OCI-LY7 (cell line): ENCODE results near the gene OR6Q1. TPM values are rescaled to one million over a fixed set of nuclear protein-coding genes. Genes with fewer than 3 reads are reported as not detected.
"Not testable (repeated sequence)": the region's sequence is repeated elsewhere in the genome, so short reads cannot be mapped to it uniquely, and the experiment has no call there.

Experiments
- BruUV-seq: library from RNA; stranded (reverse); fragments of 400-500 nt; replicated peaks from 2 replicates; lab custom pipeline; 2021; lab: Mats Ljungman, UMichigan
- CTCF ChIA-PET: fragments of 300-600 bp; sonication (Branson Sonifier 250); formaldehyde crosslinking; loops from one replicate; lab custom pipeline; 2022; ENCODE audit warnings: antibody characterized with exemption; ENCODE audit not compliant: unreplicated experiment; lab: Charles Lee
- POLR2A ChIA-PET: fragments of 300-600 bp; sonication (Branson Sonifier 250); formaldehyde crosslinking; loops from one replicate; lab custom pipeline; 2022; ENCODE audit warnings: antibody characterized with exemption; lab: Charles Lee
- DNase-seq: peaks from one replicate; pipeline ENCODE4 v3.0.0-alpha.2; 2015; ENCODE audit warnings: low spot score
- H2AFZ ChIP-seq: fragments of 200-600 bp; sonication (generic), shearing (Covaris generic); 2 replicates; pipeline ENCODE4 v1.6.1; 2014; ENCODE audit warnings: mild to moderate bottlenecking, antibody characterized with exemption, low read length, moderate library complexity
- H3K27ac ChIP-seq: fragments of 200-600 bp; sonication (generic); 2 replicates; pipeline ENCODE4 v1.5.1; 2014; ENCODE audit warnings: mixed run types, low read depth, mild to moderate bottlenecking, moderate library complexity, low read length, inconsistent platforms; ENCODE audit not compliant: poor library complexity, severe bottlenecking
- H3K36me3 ChIP-seq: fragments of 200-600 bp; sonication (generic); 2 replicates; pipeline ENCODE4 v1.6.1; 2014; ENCODE audit warnings: mild to moderate bottlenecking, antibody characterized with exemption, low read length, moderate library complexity, mixed read lengths; ENCODE audit not compliant: insufficient read depth
- H3K4me1 ChIP-seq: fragments of 200-600 bp; sonication (generic); 2 replicates; pipeline ENCODE4 v1.5.1; 2014; ENCODE audit warnings: mild to moderate bottlenecking, low read length; ENCODE audit not compliant: insufficient read depth, poor library complexity, severe bottlenecking
- H3K4me2 ChIP-seq: fragments of 200-600 bp; sonication (generic); 2 replicates; pipeline ENCODE4 v1.6.1; 2014; ENCODE audit warnings: mild to moderate bottlenecking, low read length
- H3K4me3 ChIP-seq: fragments of 200-600 bp; sonication (generic); 2 replicates; pipeline ENCODE4 v1.5.1; 2014; ENCODE audit warnings: mild to moderate bottlenecking, low read depth, low read length; ENCODE audit not compliant: poor library complexity, severe bottlenecking
- H3K79me2 ChIP-seq: fragments of 200-600 bp; sonication (generic); 2 replicates; pipeline ENCODE4 v1.6.1; 2016; ENCODE audit warnings: low read depth, mild to moderate bottlenecking, low read length, moderate library complexity, mixed read lengths; ENCODE audit not compliant: insufficient read depth
- H3K9me2 ChIP-seq: fragments of 200-600 bp; sonication (generic); 2 replicates; pipeline ENCODE4 v1.6.1; 2016; ENCODE audit warnings: mild to moderate bottlenecking, low read length, mixed read lengths; ENCODE audit not compliant: insufficient read depth
- H3K9me3 ChIP-seq: fragments of 200-600 bp; sonication (generic); 2 replicates; pipeline ENCODE4 v1.6.1; 2014; ENCODE audit warnings: mild to moderate bottlenecking, mixed run types, low read length, mixed read lengths
- H4K20me1 ChIP-seq: fragments of 200-600 bp; sonication (generic); 2 replicates; pipeline ENCODE4 v1.6.1; 2014; ENCODE audit warnings: mild to moderate bottlenecking, antibody characterized with exemption, low read length, moderate library complexity, mixed read lengths; ENCODE audit not compliant: insufficient read depth
- EZH2phosphoT487 ChIP-seq: fragments of 200-600 bp; sonication (generic); IDR thresholded peaks from 2 replicates; pipeline ENCODE4 v1.6.1; 2018; ENCODE audit warnings: low read depth, borderline replicate concordance, mild to moderate bottlenecking, mixed run types, antibody characterized with exemption, low read length, moderate library complexity, mixed read lengths
- intact Hi-C: fragments of 100-400 bp; cut with micrococcal nuclease; formaldehyde crosslinking; loops from one replicate; pipeline ENCODE4 v1.10.0; 2022; ENCODE audit not compliant: unreplicated experiment
- total RNA-seq, 2 experiments: library from RNA; depleted of rRNA in 1 of 2; stranded (reverse); fragments of >200 nt in 1 of 2; shearing (Covaris generic) in 1 of 2; gene quantifications; 2 replicates each; pipeline ENCODE4 v1.2.3, GENCODE V29; 2014 to 2022
- TF ChIP-seq, protein P1 (sequence below): fragments of 200-600 bp; sonication (generic); conservative IDR thresholded peaks from 2 replicates; pipeline ENCODE4 v1.5.1; 2014; ENCODE audit warnings: mild to moderate bottlenecking, antibody characterized with exemption, low read length, moderate library complexity, mixed read lengths

Gene OR6Q1
- total RNA-seq, 2 experiments from 2014 or later, result not detected

DNA sequence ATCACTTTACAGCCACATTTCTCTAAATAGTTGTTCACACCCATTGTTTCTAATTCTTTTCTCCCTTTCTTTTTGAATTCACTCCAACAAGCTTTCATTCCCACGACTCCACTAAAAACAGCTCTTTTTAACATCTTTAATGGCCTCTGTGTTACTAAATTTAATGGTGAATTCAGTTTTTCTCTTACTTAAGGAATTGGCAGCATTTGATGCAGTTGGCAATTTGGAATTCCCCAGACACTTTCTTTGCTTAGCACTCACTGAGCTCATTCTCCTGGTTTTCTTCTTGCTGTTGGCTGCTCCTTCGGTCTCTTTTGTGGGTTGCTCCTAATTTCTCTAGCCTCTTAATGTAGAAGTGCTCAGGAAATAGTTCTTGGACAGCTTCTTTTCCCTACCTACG, 47.6 kb upstream of the OR6Q1 start:
- Histone ChIP-seq H3K4me3 (no peak overlapping the region), H3K9me2 (no peaks in the 10 kb centered on the region), H4K20me1 (no peaks in the 10 kb centered on the region), H3K9me3 (no peaks in the 10 kb centered on the region), H3K36me3 (no peaks in the 10 kb centered on the region), H3K4me1 (no peaks in the 10 kb centered on the region), H2AFZ (no peak overlapping the region), H3K4me2 (no peak overlapping the region), H3K79me2 (no peaks in the 10 kb centered on the region), H3K27ac (no peak overlapping the region)
- no TSS peak for BruUV-seq
- TF ChIP-seq, protein P1, sequence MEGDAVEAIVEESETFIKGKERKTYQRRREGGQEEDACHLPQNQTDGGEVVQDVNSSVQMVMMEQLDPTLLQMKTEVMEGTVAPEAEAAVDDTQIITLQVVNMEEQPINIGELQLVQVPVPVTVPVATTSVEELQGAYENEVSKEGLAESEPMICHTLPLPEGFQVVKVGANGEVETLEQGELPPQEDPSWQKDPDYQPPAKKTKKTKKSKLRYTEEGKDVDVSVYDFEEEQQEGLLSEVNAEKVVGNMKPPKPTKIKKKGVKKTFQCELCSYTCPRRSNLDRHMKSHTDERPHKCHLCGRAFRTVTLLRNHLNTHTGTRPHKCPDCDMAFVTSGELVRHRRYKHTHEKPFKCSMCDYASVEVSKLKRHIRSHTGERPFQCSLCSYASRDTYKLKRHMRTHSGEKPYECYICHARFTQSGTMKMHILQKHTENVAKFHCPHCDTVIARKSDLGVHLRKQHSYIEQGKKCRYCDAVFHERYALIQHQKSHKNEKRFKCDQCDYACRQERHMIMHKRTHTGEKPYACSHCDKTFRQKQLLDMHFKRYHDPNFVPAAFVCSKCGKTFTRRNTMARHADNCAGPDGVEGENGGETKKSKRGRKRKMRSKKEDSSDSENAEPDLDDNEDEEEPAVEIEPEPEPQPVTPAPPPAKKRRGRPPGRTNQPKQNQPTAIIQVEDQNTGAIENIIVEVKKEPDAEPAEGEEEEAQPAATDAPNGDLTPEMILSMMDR, result no peak
- TF ChIP-seq EZH2phosphoT487, result no peak
- intact Hi-C loops, result no loop called here
- DNase-seq, result no peak
- CTCF ChIA-PET, result no interaction called here
- POLR2A ChIA-PET, result no interaction called here

DNA sequence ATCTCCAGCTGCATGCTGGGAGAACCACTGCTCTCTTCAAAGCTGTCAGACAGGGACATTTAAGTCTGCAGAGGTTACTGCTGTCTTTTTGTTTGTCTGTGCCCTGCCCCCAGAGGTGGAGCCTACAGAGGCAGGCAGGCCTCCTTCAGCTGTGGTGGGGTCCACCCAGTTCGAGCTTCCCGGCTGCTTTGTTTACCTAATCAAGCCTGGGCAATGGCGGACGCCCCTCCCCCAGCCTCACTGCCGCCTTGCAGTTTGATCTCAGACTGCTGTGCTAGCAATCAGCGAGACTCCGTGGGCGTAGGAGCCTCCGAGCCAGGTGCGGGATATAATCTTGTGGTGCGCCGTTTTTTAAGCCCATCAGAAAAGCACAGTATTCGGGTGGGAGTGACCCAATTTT, 31.2 kb upstream of the OR6Q1 start:
- H3K9me2 ChIP-seq, H4K20me1 ChIP-seq, H3K9me3 ChIP-seq, BruUV-seq, H3K4me1 ChIP-seq, H3K79me2 ChIP-seq, POLR2A ChIA-PET, H3K36me3 ChIP-seq, intact Hi-C loops, H2AFZ ChIP-seq, H3K27ac ChIP-seq, DNase-seq, H3K4me3 ChIP-seq, H3K4me2 ChIP-seq, CTCF ChIA-PET: not testable (repeated sequence)

DNA sequence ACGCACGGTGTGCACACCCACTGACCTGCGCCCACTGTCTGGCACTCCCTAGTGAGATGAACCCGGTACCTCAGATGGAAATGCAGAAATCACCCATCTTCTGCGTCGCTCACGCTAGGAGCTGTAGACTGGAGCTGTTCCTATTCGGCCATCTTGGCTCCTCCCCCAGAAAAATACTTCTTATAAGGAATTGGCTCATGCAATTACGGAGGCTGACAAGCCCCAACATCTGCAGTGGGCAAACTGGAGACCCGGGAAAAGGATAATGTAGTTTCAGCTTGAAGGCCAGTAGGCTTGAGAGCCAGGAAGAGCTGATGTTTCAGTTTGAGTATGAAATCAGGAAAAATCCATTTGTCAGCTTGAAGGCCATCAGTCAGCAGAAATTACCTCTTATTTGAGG, 30.7 kb upstream of the OR6Q1 start:
- H3K9me2 ChIP-seq, H3K4me2 ChIP-seq, H3K9me3 ChIP-seq, H3K36me3 ChIP-seq, H2AFZ ChIP-seq, CTCF ChIA-PET, DNase-seq, H4K20me1 ChIP-seq, BruUV-seq, H3K4me1 ChIP-seq, intact Hi-C loops, POLR2A ChIA-PET, H3K4me3 ChIP-seq, H3K27ac ChIP-seq, H3K79me2 ChIP-seq: not testable (repeated sequence)

DNA sequence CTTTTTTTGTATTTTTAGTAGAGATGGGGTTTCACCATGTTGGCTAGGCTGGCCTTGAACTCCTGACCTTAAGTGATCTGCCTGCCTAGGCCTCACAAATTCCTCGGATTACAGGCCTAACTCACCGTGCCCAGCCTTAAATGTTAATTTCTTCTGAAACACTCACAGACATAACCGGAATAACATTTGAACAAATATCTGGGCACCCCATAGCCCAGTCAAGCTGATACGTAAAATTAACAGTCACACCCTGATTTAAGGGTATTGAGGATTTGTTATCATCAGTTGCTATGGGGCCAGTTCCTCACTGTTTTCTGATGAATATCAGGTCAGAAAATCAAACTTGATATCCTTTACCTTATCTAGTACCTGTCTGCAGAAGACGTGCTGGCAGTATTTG, 30.1 kb upstream of the OR6Q1 start:
- CTCF ChIA-PET, result no interaction called here

More for the DNA sequence above, 30.1 kb upstream of the OR6Q1 start:
- Histone ChIP-seq H3K36me3 (no peaks in the 10 kb centered on the region), H3K4me1 (no peaks in the 10 kb centered on the region), H3K9me2 (no peaks in the 10 kb centered on the region), H4K20me1 (no peaks in the 10 kb centered on the region), H3K27ac (no peak overlapping the region), H2AFZ (no peak overlapping the region), H3K79me2 (no peaks in the 10 kb centered on the region), H3K4me2 (no peak overlapping the region), H3K9me3 (no peaks in the 10 kb centered on the region), H3K4me3 (no peak overlapping the region)
- intact Hi-C loops, result no loop called here
- no TSS peak for BruUV-seq
- POLR2A ChIA-PET, result interaction anchor here (0.7 kb wide), 1 partner anchor 13 kb away, joined by 3 read pairs; no protein-coding TSS in a partner anchor
- TF ChIP-seq, protein P1, result no peak
- TF ChIP-seq EZH2phosphoT487, result no peak
- DNase-seq, result no peak
